Choroid plexus epithelial cell (primary cell): Measurements from ENCODE around the gene A2M.

Source experiments
- DNase-seq: peaks from one replicate; pipeline ENCODE4 v3.0.0-alpha.2; 2010; ENCODE audit warnings: low read depth
- H3K4me3 ChIP-seq: 2 replicates; pipeline ENCODE4 v1.5.1; 2011; ENCODE audit warnings: low read depth, mild to moderate bottlenecking, control low read depth, low read length, moderate library complexity
- CTCF ChIP-seq: conservative IDR thresholded peaks from 2 replicates; pipeline ENCODE4 v1.5.1; 2011; ENCODE audit warnings: low read depth, mild to moderate bottlenecking, control low read depth, inconsistent platforms, low read length, moderate library complexity

Gene A2M

DNA sequence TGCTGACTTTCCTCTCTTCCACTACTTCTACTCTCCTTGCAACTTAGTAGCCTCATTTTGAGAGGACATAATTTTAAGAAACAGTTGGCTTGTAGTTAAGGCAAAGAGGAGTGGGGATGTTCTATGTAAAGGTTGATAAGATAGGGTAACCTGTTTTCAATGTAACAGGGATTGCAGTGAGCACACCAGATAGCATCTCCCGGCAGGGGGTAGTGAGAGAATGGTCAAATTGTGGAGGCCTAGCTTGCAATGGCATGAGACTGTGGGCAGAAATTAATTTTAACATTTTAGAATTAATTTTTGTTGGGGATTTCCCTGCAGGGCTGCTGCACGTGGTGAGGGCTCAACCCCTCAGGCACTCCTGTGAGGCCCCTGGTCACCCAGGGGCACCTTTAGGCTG is 84.9 kb downstream of the A2M start:
- TF ChIP-seq CTCF, result no peak
- no peak overlapping the region for H3K4me3 ChIP-seq

DNA sequence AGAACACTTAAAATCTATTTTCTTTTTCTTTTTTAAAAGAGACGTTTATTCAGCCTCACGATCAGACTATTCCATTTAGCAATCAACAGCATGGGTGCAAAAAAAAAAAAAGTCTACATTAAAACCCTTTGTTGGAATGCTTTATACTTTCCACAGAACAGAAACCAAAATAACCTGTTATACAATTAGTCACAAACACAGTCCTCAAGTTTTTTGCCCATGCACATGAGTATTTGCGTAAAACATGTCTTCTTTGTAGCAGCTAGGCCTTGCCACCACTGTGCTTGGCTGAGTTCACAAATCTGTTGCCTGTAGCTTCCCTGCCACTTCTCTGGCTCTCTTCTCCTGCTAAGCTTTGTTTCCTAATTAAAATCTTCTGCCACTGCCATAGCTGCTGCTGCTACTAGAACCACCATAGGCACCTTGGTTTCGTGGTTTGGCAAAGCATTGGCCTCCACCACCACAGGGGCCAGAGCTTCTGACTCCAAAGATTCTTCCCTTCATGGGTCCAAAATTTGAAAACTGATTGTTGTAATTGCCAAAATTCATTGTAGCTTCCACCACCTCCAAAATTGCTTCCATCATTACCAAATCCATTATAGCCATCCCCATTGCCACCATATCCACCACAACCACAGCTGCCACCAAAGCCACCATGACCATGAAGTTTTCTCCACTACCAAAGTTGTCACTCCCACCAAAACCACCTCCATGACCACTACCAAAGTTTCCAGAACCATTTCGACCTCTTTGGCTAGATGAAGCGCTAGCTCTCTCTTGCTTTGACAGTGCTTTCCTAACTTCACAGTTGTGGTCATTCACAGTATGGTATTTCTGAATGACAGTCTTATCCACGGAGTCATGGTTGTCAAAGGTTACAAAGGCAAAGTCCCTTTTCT is 88.3 kb downstream of the A2M start:
- TF ChIP-seq CTCF, result no peak
- no peak overlapping the region for H3K4me3 ChIP-seq
- DNase-seq, result no peak

More for the DNA sequence above, 84.9 kb downstream of the A2M start:
- DNase-seq, result no peak

GRCh38 chr12:9024512-9024911 is 91.2 kb downstream of the A2M start:
- TF ChIP-seq CTCF, result no peak
- no peak overlapping the region for H3K4me3 ChIP-seq
- DNase-seq, result no peak

DNA sequence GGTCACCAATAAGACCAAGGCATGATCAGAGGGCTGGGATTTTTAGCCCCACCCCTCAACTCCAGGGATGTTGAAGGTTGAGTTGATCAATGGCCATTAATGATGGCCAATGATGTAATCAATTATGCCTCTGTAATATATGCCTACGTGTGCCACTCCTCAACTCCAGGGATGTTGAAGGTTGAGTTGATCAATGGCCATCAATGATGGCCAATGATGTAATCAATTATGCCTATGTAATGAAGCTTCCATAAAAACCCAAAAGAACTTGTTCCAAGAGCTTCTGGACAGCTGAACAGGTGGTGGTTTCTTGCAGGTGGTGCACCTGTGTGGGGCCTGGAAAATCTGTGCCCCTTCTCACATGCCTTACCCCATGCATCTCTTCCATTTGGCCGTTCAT is 93.1 kb downstream of the A2M start:
- no peak for DNase-seq
- TF ChIP-seq CTCF, result no peak

More for the DNA sequence above, 93.1 kb downstream of the A2M start:
- no peak overlapping the region for H3K4me3 ChIP-seq
